GM18909 (cell line): ENCODE results near the gene SLCO3A1.

ENCODE experiments used
- ATAC-seq: cut with Tn5 transposase; IDR thresholded peaks from one replicate; pipeline ENCODE4 v1.9.1; 2021; ENCODE audit warnings: mild to moderate bottlenecking; ENCODE audit not compliant: unreplicated experiment, poor library complexity

The SLCO3A1 gene

DNA sequence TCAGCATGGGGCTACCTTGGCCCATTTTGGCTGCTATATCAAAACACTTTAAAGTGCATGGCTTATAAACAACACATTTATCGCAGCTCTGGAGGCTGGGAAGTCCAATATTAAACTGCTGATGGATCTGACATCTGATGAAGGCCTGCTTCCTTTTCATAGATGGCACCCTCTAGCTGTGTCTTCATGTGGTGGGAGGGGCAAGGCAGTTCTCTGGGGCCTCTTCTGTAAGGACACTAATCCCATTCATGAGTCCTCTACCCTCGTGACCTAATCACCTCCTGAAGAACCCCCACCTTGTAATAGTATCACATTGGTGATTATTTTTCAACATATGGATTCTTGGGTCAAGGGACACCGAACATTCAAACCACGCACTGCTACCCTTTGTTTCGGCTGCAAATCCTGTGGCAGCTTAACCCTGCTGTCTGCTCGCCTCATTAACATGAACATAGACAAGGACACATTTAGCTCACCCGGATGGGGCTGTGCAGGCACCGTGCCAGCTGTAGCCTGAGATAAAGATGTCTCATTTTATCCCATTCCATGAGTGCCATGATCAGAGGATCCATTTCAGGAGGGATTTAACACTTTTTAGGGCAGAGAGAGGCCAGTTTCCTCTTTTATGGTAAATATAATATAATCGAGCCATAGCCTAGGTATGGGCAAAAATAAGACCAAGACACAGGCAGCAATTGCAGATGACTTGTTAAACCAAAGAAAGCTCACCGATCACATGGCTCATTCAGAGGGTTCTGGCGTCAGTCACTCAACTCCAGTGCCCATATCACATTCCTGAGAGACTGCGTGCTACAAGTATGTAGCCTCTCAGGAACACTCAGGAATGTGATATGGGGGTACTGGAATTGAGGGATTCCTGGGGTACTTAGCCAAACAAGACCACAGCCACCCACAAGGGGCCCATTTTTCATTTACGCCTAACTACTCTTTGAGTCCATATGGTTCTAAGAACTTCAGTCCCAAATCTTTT is 289.0 kb downstream of the SLCO3A1 start:
- ATAC-seq, result no peak

DNA sequence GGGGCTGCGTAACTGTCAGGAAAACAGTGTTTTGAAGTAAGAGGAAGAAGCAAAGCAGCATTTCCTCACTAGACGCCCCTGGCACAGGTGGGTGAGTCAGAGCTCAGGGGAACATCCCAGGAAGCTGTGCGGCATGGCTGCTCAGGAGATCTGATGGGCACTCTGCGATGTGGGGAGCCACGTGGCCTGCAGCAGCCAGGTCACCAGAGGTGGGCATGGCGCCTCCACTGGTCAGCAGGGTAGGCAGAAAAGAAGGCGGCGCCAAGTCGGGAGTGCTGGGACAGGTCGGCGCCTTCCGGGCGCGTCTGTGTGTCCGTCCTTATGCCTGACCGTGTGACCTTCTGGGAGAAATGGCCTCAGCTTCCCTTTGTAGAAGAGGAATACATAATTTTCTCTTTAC is 290.3 kb downstream of the SLCO3A1 start:
- no peak for ATAC-seq

DNA sequence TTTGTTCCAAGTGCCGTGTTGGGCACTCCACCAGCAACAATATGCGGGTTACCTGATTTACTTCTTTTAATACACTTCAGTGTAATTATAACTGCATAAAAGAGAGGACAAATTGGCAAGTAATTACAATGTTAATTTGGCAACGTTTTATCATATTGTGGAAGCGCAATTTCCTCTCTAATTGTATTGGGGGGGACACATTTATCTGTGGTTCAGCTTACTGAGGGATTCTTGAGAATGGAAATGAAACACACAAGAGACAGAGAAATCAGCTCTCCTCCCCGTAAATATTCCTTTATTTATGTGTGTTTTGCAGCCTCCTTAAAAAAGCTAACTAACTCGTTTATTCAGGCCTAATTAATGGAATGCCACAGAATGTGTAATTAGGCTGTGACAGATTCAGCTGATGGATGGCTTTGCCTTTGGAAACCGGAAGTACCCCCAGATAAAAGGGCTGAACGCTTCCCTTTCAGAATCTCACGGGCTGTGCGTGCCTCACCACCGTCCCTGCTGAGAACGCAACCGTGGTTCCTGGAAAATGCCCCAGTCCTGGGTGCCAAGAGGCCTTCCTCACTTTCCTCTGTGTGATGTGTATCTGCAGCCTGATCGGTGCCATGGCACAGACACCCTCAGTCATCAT is 293.1 kb downstream of the SLCO3A1 start:
- no peak for ATAC-seq

- no peak for ATAC-seq
Measured at GRCh38 chr15:92149029-92149428, 295.5 kb downstream of the SLCO3A1 start.

DNA sequence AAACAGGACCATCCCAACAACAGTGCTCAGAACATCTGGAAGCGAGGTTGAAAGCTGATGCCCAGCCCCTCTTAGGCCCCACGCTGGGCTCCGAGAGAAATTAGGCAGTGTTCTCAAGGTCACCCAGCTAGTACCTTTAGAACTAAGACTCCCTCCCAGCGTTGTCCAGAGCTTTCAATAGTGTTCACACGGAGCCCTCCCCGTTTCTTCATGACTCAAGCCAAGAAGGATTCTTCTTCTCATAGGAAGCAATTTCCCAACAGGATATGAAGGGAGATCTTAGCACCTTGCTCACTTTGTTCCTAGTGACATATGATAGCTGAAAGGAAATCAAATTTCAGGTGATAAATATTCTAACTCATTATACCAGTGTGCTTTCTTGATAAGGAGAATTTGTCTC is 296.0 kb downstream of the SLCO3A1 start:
- ATAC-seq, result no peak

GRCh38 chr15:92151168-92151567 is 297.7 kb downstream of the SLCO3A1 start:
- ATAC-seq, result no peak

DNA sequence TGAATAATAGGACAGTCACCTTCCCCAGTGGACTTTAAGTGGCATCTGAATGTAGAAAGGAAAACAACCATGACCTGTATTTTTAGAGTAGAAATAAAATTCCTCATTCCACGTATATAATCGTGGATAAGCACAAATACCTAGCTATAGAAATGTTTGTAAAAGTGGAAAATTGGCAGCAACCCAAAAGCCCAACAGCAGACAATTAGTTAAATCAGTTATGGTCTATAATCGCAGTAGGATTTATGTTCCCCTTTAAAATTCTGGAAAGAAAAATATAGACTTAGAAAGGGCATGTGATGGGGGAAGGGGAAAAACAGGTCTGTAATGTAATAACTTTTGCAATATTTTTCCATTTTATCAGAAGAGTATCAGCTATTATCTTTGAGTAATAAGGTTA is 298.2 kb downstream of the SLCO3A1 start:
- no peak for ATAC-seq

GRCh38 chr15:92152983-92153382 is 299.5 kb downstream of the SLCO3A1 start:
- ATAC-seq, result no peak

DNA sequence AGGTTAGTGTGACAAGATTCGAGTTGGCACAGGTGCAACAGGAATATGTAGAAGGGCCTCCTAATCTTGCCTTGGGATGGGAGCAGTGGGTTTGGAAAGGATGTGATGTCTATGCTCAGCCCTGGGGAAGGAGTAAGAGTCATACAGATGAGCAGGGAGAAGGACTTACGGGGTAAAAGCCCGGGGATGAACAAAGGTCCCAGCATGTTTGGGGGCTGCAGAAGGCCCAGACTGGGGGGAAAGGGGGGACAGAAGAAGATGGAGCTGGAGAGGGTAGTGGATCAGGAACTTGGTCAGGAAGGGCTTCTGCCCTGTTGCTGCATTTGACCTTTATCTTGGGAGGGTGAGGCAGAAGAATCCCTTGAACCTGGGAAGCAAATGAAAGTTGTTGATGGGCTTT is 300.1 kb downstream of the SLCO3A1 start:
- no peak for ATAC-seq

- no peak for ATAC-seq
Measured at GRCh38 chr15:92155934-92156333, 302.4 kb downstream of the SLCO3A1 start.

- ATAC-seq, result no peak
Measured at GRCh38 chr15:92157666-92158298, 304.3 kb downstream of the SLCO3A1 start.

- ATAC-seq, result peak; percentile 32
Measured at GRCh38 chr15:92158426-92158825, 304.9 kb downstream of the SLCO3A1 start.

GRCh38 chr15:92159481-92159880 is 306.0 kb downstream of the SLCO3A1 start:
- ATAC-seq, result no peak

GRCh38 chr15:92159906-92160841 is 306.7 kb downstream of the SLCO3A1 start:
- no peak for ATAC-seq

GRCh38 chr15:92161039-92161670 is 307.6 kb downstream of the SLCO3A1 start:
- peak; percentile 97 for ATAC-seq

DNA sequence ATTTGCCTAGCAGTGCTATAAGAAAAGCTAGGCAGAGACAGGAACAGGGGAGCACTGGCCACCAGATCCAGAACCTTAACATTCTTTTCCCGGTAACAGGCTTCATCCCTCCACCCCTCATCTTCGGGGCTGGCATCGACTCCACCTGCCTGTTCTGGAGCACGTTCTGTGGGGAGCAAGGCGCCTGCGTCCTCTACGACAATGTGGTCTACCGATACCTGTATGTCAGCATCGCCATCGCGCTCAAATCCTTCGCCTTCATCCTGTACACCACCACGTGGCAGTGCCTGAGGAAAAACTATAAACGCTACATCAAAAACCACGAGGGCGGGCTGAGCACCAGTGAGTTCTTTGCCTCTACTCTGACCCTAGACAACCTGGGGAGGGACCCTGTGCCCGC is 309.1 kb downstream of the SLCO3A1 start:
- no peak for ATAC-seq

GRCh38 chr15:92163641-92164040 is 310.1 kb downstream of the SLCO3A1 start:
- no peak for ATAC-seq

DNA sequence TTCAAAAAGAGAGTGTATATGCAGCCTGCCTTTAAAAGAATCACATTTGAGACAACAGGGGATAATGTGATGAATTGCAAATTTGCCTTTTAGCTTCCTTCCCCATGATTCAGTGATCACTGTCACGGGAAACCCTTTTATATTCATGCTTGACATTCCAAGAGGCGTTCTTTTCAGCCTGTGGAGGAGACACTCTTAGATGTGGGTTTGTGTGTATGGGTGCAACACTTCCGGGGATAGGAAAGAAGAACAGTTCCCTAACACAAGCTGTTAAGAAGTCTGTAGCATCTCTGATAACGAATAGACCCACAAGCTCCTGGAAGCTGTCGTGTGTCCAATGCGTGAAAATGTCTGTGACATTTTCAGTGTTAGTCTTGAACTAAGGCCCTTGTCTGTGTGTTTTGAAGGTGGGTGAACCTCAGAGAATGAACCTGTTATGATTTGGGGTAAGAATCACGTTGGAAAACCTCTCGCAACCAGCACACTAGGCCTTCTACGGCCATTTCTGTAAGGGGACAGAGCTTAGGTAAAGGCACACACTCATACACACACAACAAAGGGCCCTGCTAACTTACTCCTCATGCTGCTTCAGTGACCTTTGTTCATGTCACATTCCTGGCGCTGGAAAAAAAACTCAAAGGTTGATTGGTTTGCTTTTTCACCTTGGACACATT is 311.0 kb downstream of the SLCO3A1 start:
- ATAC-seq, result no peak

- no peak for ATAC-seq
Measured at GRCh38 chr15:92165001-92165346, 311.5 kb downstream of the SLCO3A1 start.
